Vagina (tissue), 2 donors: Measurements from ENCODE around the gene MAL. TPM values are rescaled to one million over a fixed set of nuclear protein-coding genes. Genes with fewer than 3 reads are reported as not detected.

ENCODE experiments used
- DNase-seq, 2 donors: peaks; one replicate each; pipeline ENCODE4 v3.0.0-alpha.2; 2017; ENCODE audit errors: extremely low spot score in 2 of 2
- H3K27ac ChIP-seq: fragments of 200-600 bp; sonication (generic); one replicate; pipeline ENCODE4 v1.5.1; 2019
- H3K27me3 ChIP-seq: fragments of 200-600 bp; sonication (generic); one replicate; pipeline ENCODE4 v1.5.1; 2019
- H3K36me3 ChIP-seq, 2 donors: fragments of 200-600 bp; sonication (generic); one replicate each; pipeline ENCODE4 v1.5.1; 2017 to 2019
- H3K4me1 ChIP-seq: fragments of 200-600 bp; sonication (generic); one replicate; pipeline ENCODE4 v1.5.1; 2019
- H3K4me3 ChIP-seq, 2 donors: fragments of 200-600 bp; sonication (generic); 1 replicate in 1 of 2; 2 replicates in 1 of 2; pipeline ENCODE4 v1.5.1; 2016 to 2019
- H3K9me3 ChIP-seq: fragments of 200-600 bp; sonication (generic); one replicate; pipeline ENCODE4 v1.5.1; 2019
- POLR2A ChIP-seq, 2 donors: fragments of 450-650 bp; IDR thresholded peaks; one replicate each; pipeline ENCODE4 v1.6.1; 2017; ENCODE audit warnings: antibody characterized with exemption in 2 of 2, mild to moderate bottlenecking in 2 of 2, moderate library complexity in 2 of 2
- POLR2AphosphoS5 ChIP-seq, 2 donors: sonication (generic); formaldehyde crosslinking; IDR thresholded peaks; one replicate each; pipeline ENCODE4 v1.9.0; 2017; ENCODE audit warnings: antibody characterized with exemption in 2 of 2, mild to moderate bottlenecking in 2 of 2, low read depth in 1 of 2; ENCODE audit not compliant: insufficient read depth in 1 of 2
- intact Hi-C: fragments of 100-400 bp; cut with DNase I; formaldehyde crosslinking; loops from one replicate; pipeline ENCODE4 v1.15.1; 2023
- total RNA-seq: library from RNA; depleted of rRNA; stranded (reverse); fragments of >200 nt; gene quantifications from one replicate; pipeline ENCODE4 v1.2.3, GENCODE V29; 2016
- TF ChIP-seq, protein P1 (sequence below), 3 experiments: fragments of 450-650 bp in 2 of 3; fragments of 200-600 bp in 1 of 3; sonication (generic) in 1 of 3; IDR thresholded peaks; one replicate each; pipeline ENCODE4 v1.5.1; 2017 to 2019; ENCODE audit warnings: antibody characterized with exemption in 3 of 3, mild to moderate bottlenecking in 2 of 3, moderate library complexity in 2 of 3

The MAL gene
- total RNA-seq, 1 donor from 2014 or later: 71.0 TPM

DNA sequence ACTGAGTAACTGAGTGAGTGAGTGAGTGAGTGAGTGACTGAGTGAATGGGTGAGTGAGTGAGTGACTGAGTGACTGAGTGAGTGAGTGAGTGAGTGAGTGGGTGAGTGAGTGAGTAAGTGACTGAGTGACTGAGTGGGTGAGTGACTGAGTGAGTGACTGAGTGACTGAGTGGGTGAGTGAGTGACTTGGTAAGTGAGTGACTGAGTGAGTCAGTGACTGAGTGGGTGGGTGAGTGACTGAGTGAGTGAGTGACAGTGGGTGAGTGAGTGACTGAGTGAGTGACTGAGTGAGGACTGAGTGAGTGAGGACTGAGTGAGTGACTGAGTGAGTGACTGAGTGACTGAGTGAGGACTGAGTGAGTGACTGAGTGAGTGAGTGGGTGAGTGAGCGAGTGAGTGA lies 13.9 kb downstream of the MAL start:
- Histone ChIP-seq H3K36me3 (no peaks in the 10 kb centered on the region), H3K27me3 (no peaks in the 10 kb centered on the region), H3K4me3 (no peak overlapping the region), H3K9me3 (no peaks in the 10 kb centered on the region), H3K27ac (no peak overlapping the region), H3K4me1 (peaks cover 22% of the 10 kb centered on the region)
- intact Hi-C loops: no loop called here
- no peak for TF ChIP-seq POLR2A (IDR thresholded peaks at IDR 0.05)
- TF ChIP-seq POLR2AphosphoS5 (IDR thresholded peaks at IDR 0.05; ENCODE audit: insufficient read depth in 1 of 2, low read depth in 1 of 2): no peak
- TF ChIP-seq, protein P1, sequence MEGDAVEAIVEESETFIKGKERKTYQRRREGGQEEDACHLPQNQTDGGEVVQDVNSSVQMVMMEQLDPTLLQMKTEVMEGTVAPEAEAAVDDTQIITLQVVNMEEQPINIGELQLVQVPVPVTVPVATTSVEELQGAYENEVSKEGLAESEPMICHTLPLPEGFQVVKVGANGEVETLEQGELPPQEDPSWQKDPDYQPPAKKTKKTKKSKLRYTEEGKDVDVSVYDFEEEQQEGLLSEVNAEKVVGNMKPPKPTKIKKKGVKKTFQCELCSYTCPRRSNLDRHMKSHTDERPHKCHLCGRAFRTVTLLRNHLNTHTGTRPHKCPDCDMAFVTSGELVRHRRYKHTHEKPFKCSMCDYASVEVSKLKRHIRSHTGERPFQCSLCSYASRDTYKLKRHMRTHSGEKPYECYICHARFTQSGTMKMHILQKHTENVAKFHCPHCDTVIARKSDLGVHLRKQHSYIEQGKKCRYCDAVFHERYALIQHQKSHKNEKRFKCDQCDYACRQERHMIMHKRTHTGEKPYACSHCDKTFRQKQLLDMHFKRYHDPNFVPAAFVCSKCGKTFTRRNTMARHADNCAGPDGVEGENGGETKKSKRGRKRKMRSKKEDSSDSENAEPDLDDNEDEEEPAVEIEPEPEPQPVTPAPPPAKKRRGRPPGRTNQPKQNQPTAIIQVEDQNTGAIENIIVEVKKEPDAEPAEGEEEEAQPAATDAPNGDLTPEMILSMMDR (IDR thresholded peaks at IDR 0.05): no peak
- no peak for DNase-seq

DNA sequence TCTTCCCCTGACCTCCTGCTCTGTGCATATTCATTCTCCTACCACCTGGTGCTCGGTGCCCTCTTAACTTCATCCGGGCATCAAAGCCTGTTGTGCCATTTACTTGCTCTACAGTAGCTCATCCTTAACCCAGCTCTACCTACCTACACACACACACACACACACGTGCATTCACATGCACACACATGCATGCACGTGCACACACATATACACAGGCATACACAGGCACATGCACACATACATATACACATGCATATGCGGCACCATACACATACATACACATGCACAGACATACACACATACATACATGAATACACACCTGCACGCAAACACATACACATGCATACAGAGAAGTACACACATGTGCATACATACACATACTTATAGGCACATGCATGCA lies 14.5 kb downstream of the MAL start:
- TF ChIP-seq, protein P1 (IDR thresholded peaks at IDR 0.05): no peak
- no peak for TF ChIP-seq POLR2A (IDR thresholded peaks at IDR 0.05)
- Histone ChIP-seq H3K9me3 (no peaks in the 10 kb centered on the region), H3K27ac (no peak overlapping the region), H3K36me3 (no peaks in the 10 kb centered on the region), H3K4me3 (no peak overlapping the region), H3K27me3 (no peaks in the 10 kb centered on the region), H3K4me1 (peaks cover 22% of the 10 kb centered on the region)
- intact Hi-C loops: no loop called here
- no peak for DNase-seq

DNA sequence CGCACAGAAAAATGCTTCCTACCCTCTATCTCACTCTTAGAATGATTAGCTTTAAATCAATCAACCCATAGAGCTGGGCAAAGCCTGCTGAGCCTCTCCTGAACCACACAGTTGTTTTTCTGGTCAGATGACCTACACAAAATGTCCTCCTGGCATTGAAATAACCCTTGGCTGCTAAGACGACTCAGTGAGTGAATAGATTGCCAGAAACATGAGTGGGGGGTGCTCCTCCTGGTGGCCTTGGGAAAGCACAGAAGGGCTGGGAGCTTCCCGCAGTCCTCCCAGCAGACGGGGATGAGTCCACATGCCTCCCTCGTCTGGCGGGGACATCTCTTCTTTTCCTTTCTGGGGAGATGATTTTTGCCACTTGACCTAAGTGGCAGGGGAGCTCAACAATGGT lies 14.9 kb downstream of the MAL start:
- H3K4me1 ChIP-seq: peaks cover 22% of the 10 kb centered on the region
- H3K27ac ChIP-seq: no peak overlapping the region
- TF ChIP-seq, protein P1 (IDR thresholded peaks at IDR 0.05): no peak
- TF ChIP-seq POLR2A (IDR thresholded peaks at IDR 0.05): no peak
- TF ChIP-seq POLR2AphosphoS5 (IDR thresholded peaks at IDR 0.05; ENCODE audit: insufficient read depth in 1 of 2, low read depth in 1 of 2): no peak
- no peaks in the 10 kb centered on the region for H3K9me3 ChIP-seq
- no peak overlapping the region for H3K4me3 ChIP-seq
- no peaks in the 10 kb centered on the region for H3K36me3 ChIP-seq
- no peaks in the 10 kb centered on the region for H3K27me3 ChIP-seq
- no peak for DNase-seq
- intact Hi-C loops: no loop called here

DNA sequence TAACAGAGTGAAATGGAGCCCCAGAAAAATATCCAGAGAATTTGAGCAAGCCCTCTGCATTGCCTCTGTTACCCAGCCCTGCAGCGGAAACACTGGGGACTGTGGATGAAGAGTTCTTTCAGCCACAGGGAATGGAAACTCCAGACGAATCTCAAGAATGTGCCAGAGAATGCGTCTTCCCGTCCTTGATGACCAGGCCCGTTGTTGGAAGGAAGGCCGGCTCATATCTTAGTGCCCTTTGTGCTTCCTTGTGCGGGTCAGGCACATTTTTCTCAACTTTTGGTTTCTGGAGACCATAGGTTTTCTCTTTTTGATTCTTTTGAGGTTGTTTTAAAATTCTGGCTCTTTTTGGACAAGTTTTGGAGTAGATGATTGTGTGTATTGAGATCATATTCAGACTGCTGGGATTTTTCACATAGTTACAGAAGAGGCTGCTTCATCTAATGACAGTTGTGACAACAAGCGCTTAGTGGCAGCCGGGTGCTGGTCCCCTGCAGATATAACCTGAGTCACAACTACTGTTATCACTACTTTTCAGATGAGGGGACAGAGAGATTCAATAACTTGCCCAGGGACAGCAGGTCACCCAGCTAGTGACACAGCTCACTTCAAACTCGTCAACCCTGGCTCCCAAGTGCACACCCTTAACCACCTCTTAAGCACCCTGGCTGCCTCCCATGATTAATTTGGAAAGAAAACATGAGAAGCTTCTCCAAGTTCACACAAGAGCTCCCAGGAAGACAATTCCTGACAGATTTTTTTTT lies 15.7 kb downstream of the MAL start:
- Histone ChIP-seq H3K4me3 (no peak overlapping the region), H3K4me1 (peaks cover 22% of the 10 kb centered on the region), H3K36me3 (no peaks in the 10 kb centered on the region), H3K9me3 (no peaks in the 10 kb centered on the region), H3K27ac (no peak overlapping the region), H3K27me3 (no peaks in the 10 kb centered on the region)
- no peak for DNase-seq
- intact Hi-C loops: no loop called here
- TF ChIP-seq POLR2AphosphoS5 (IDR thresholded peaks at IDR 0.05; ENCODE audit: insufficient read depth in 1 of 2, low read depth in 1 of 2) (no peak), POLR2A (IDR thresholded peaks at IDR 0.05) (no peak)
- TF ChIP-seq, protein P1 (IDR thresholded peaks at IDR 0.05): no peak

DNA sequence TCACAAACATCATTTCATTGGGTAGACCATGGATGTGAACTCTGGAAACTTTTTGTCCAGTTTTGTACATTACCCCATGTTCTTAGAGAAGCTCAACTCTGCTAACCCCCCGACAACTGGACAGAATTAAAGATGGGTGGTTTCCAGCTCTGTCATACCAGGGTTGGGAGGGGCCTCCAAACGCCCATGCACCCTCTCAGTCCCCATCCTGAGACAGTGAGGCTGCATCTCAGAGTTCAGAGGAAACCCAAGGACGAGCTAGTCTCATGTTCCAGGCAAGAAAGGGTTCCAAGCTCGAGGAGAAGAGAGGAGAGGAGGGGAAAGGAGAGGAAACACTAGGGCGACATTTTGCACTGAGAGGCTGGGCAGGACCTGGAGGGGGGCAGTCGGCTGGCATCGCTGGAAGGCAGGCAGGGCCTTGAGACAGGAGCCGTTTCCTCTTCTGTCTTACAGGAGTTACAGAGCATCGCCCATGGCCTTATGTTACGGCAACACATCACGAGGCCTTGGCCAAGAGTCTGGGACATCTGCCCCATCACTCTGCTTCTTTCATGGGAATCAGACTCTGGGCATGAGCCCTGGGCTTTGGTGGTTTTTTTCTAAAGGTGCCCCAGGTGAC lies 16.4 kb downstream of the MAL start:
- Histone ChIP-seq H3K4me1 (peaks cover 22% of the 10 kb centered on the region), H3K27me3 (no peaks in the 10 kb centered on the region), H3K4me3 (no peak overlapping the region), H3K27ac (no peak overlapping the region), H3K36me3 (no peaks in the 10 kb centered on the region), H3K9me3 (no peaks in the 10 kb centered on the region)
- intact Hi-C loops: no loop called here
- TF ChIP-seq, protein P1 (IDR thresholded peaks at IDR 0.05): no peak
- no peak for DNase-seq
